Mesendoderm (in vitro differentiated cells): ENCODE measurements around the gene IP6K2.

Source experiments
- DNase-seq: peaks from one replicate; pipeline ENCODE4 v3.0.0; 2013
- H2AK5ac ChIP-seq: 2 replicates; pipeline ENCODE4 v1.6.1; 2013; ENCODE audit warnings: low read length, inconsistent platforms
- H2BK120ac ChIP-seq: 2 replicates; pipeline ENCODE4 v1.6.1; 2013; ENCODE audit warnings: low read depth, mild to moderate bottlenecking, low read length, moderate library complexity, mixed read lengths
- H2BK15ac ChIP-seq: replicated peaks from 2 replicates; pipeline ENCODE4 v1.6.1; 2013; ENCODE audit warnings: low read depth, mild to moderate bottlenecking, moderate library complexity
- H2BK5ac ChIP-seq: 2 replicates; pipeline ENCODE4 v1.6.1; 2013; ENCODE audit warnings: low read length, inconsistent platforms
- H3K18ac ChIP-seq: 2 replicates; pipeline ENCODE4 v1.6.1; 2013; ENCODE audit warnings: mild to moderate bottlenecking, low read length, mixed read lengths
- H3K23ac ChIP-seq: one replicate; pipeline ENCODE4 v1.6.1; 2013; ENCODE audit warnings: low read length
- H3K27ac ChIP-seq: 2 replicates; pipeline ENCODE4 v1.5.1; 2013; ENCODE audit warnings: low read depth, mild to moderate bottlenecking, inconsistent platforms, low read length, moderate library complexity
- H3K27me3 ChIP-seq: 2 replicates; pipeline ENCODE4 v1.6.1; 2013; ENCODE audit warnings: low read length, control low read depth, mild to moderate bottlenecking, inconsistent platforms; ENCODE audit not compliant: insufficient read depth, poor library complexity
- H3K36me3 ChIP-seq: 2 replicates; pipeline ENCODE4 v1.6.1; 2013; ENCODE audit warnings: low read length, inconsistent platforms; ENCODE audit not compliant: control insufficient read depth, insufficient read depth
- H3K4ac ChIP-seq: one replicate; pipeline ENCODE4 v1.6.1; 2013; ENCODE audit warnings: low read depth, mild to moderate bottlenecking, low read length, moderate library complexity
- H3K4me1 ChIP-seq: 2 replicates; pipeline ENCODE4 v1.6.1; 2013; ENCODE audit warnings: low read depth, low read length, inconsistent platforms; ENCODE audit not compliant: control insufficient read depth
- H3K4me2 ChIP-seq: 2 replicates; pipeline ENCODE4 v1.6.1; 2013; ENCODE audit warnings: low read length
- H3K4me3 ChIP-seq: 2 replicates; pipeline ENCODE4 v1.5.1; 2013; ENCODE audit warnings: mild to moderate bottlenecking, low read length
- H3K56ac ChIP-seq: one replicate; pipeline ENCODE4 v1.6.1; 2013; ENCODE audit warnings: low read length
- H3K79me1 ChIP-seq: 2 replicates; pipeline ENCODE4 v1.6.1; 2013; ENCODE audit warnings: low read length, inconsistent platforms
- H3K79me2 ChIP-seq: 2 replicates; pipeline ENCODE4 v1.6.1; 2013; ENCODE audit warnings: mild to moderate bottlenecking, low read length; ENCODE audit not compliant: control insufficient read depth, insufficient read depth
- H3K9ac ChIP-seq: 2 replicates; pipeline ENCODE4 v1.6.1; 2013; ENCODE audit warnings: low read length, inconsistent platforms
- H4K5ac ChIP-seq: one replicate; pipeline ENCODE4 v1.6.1; 2013; ENCODE audit warnings: low read length
- H4K8ac ChIP-seq: one replicate; pipeline ENCODE4 v1.6.1; 2013; ENCODE audit warnings: low read depth, mild to moderate bottlenecking, control low read depth, low read length, moderate library complexity
- WGBS: extraction: QIAGEN DNeasy Blood & Tissue Kit; methylation state at CpG from one replicate; pipeline ENCODE4 v1.1.7; 2013; ENCODE audit warnings: low lambda C conversion rate, missing lambda C conversion rate; ENCODE audit not compliant: insufficient coverage; ENCODE audit errors: extremely low coverage; 5-methylcytosine and 5-hydroxymethylcytosine counted together

Gene IP6K2

DNA sequence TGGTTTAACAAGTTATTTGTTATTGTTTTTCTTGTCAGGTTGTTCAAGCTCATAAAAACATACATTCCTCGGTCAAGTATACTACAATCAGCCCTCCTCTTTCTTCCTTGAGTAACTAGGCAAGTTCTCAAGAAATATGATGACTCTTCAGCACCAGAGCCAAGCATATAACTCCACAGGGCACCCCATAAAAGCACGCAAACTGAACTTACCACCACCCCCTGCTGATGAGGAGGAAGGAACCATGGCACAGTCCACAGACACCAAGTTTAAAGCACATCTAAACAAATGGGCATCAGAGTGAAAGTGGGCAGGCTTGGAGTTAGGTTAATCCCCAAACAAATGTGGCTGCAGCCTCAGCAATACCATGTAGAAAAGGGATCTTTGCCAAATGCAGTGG is 5.3 kb downstream of the IP6K2 start:
- no peak overlapping the region for H4K5ac ChIP-seq
- peaks cover 3% of the 10 kb centered on the region for H3K4me1 ChIP-seq
- H3K4me3 ChIP-seq, result no peak overlapping the region
- WGBS, result no CpG with 5 or more reads among the region's 2 CpGs
- H3K79me2 ChIP-seq, result peaks cover 89% of the 10 kb centered on the region
- DNase-seq, result no peak
- peaks cover 8% of the 10 kb centered on the region for H3K79me1 ChIP-seq
- no peaks in the 10 kb centered on the region for H3K27me3 ChIP-seq
- H3K23ac ChIP-seq, result no peak overlapping the region
- H2AK5ac ChIP-seq, result no peak overlapping the region
- H3K36me3 ChIP-seq, result peaks cover 12% of the 10 kb centered on the region
- no peak overlapping the region for H2BK15ac ChIP-seq
- H4K8ac ChIP-seq, result no peak overlapping the region
- H3K4me2 ChIP-seq, result no peak overlapping the region
- no peak overlapping the region for H2BK120ac ChIP-seq
- H3K9ac ChIP-seq, result no peak overlapping the region
- no peak overlapping the region for H3K27ac ChIP-seq
- no peak overlapping the region for H2BK5ac ChIP-seq
- no peak overlapping the region for H3K4ac ChIP-seq
- no peak overlapping the region for H3K18ac ChIP-seq
- no peak overlapping the region for H3K56ac ChIP-seq

DNA sequence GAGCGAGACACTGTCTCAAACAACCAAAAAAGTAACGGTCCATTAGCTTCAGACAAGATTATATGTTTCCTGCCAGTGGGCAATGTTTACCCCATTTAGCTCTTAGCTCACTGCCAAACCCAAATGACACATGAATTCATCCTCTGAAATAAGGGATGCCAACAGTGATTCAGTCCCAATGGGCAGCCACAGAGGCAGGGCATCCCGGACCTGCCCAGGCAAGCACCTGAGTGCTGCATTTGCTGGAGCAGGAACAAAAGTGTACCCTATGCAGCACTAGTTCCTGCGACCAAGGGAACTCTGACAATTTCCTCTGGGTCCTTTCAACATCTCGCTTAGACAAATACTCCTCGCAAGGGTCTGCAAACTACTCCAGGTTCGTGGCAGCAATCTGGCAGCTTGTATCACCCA is 8.0 kb downstream of the IP6K2 start:
- H4K5ac ChIP-seq, result no peak overlapping the region
- no peaks in the 10 kb centered on the region for H3K4me1 ChIP-seq
- H2BK15ac ChIP-seq, result no peak overlapping the region
- H3K4ac ChIP-seq, result no peak overlapping the region
- H3K9ac ChIP-seq, result no peak overlapping the region
- no peak overlapping the region for H3K4me2 ChIP-seq
- WGBS, result no CpG with 5 or more reads among the region's 7 CpGs
- no peak overlapping the region for H2BK120ac ChIP-seq
- no peaks in the 10 kb centered on the region for H3K27me3 ChIP-seq
- DNase-seq, result no peak
- no peak overlapping the region for H3K18ac ChIP-seq
- peak overlapping the region; percentile 34 for H3K27ac ChIP-seq
- H4K8ac ChIP-seq, result no peak overlapping the region
- peaks cover 87% of the 10 kb centered on the region for H3K79me2 ChIP-seq
- peaks cover 12% of the 10 kb centered on the region for H3K36me3 ChIP-seq
- H3K56ac ChIP-seq, result no peak overlapping the region
- no peak overlapping the region for H3K23ac ChIP-seq
- no peak overlapping the region for H2BK5ac ChIP-seq
- H3K79me1 ChIP-seq, result peaks cover 8% of the 10 kb centered on the region
- H2AK5ac ChIP-seq, result no peak overlapping the region
- no peak overlapping the region for H3K4me3 ChIP-seq

DNA sequence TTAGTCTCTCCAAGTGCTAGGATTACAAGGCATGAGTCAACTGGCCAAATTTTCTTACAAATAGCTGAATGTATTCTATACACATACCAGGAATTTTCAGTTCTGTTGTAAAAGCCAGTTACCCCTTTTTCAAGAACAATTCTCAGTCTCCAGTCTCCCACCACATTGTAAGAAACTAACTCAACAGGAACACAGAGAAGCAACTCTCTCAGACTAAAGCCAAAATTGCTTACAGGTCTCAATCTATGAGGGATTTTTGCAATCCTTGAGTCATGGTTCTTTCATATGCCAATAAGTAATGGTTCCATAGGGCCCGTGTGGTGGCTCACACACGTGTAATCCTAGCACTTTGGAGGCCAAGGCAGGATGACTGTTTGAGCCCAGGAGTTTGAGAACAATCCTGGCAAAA is 8.5 kb downstream of the IP6K2 start:
- Histone ChIP-seq H3K4ac (no peak overlapping the region), H2BK120ac (no peak overlapping the region), H3K79me1 (peaks cover 8% of the 10 kb centered on the region), H3K27me3 (no peaks in the 10 kb centered on the region), H3K79me2 (peaks cover 84% of the 10 kb centered on the region), H3K18ac (no peak overlapping the region), H2BK15ac (no peak overlapping the region), H3K27ac (no peak overlapping the region), H4K5ac (no peak overlapping the region), H3K36me3 (peaks cover 12% of the 10 kb centered on the region), H3K4me2 (no peak overlapping the region), H3K56ac (no peak overlapping the region), H3K4me3 (no peak overlapping the region), H2AK5ac (no peak overlapping the region), H3K4me1 (no peaks in the 10 kb centered on the region), H3K23ac (no peak overlapping the region), H3K9ac (no peak overlapping the region), H4K8ac (no peak overlapping the region), H2BK5ac (no peak overlapping the region)
- no CpG with 5 or more reads among the region's 2 CpGs for WGBS
- DNase-seq, result no peak

DNA sequence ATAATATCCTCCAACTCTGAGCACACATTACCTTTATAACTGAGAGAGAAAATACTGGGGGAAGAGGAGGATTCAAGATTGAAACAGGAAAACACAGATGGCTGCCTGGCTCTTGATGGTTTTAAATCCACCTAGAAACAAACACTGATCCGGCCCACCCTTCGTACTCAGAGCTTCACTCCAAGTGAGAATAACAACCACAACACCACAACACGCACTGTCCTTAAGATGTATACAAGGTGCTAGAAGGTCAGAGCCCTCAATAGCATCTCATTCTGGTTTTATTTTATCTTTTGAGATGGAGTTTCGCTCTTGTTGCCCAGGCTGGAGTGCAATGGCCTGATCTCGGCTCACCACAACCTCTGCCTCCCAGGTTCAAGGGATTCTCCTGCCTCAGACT is 9.9 kb downstream of the IP6K2 start:
- Histone ChIP-seq H3K4ac (no peak overlapping the region), H3K36me3 (peaks cover 9% of the 10 kb centered on the region)
- WGBS, result no CpG with 5 or more reads among the region's 5 CpGs

DNA sequence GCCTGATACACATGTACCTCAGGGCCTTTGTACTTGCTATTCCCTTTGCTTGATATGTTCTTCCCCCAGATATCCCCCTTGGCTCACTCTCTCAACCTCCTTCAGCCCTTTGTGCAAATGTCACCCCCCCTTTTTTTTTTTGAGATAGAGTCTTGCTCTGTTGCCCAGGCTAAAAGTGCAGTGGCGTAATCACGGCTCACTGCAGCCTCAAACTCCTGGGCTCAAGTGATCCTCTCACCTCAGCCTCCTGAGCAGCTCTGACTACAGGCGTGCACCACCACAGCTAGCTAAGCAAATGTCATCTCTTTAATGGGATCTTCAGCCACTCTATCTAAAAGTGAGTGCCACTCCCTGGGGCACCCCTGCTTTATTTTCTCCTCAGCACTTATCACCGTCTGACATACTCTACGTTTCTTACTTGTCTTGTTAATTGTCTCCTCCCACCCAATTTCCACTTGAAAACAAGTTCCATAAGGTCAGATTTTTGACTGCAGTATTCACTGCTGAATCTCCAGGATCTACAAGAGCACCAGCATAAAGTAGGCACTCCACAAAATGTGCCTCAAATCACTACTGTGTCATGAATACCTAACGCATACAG is 14.6 kb downstream of the IP6K2 start:
- no peak overlapping the region for H3K9ac ChIP-seq
- H3K27me3 ChIP-seq, result no peaks in the 10 kb centered on the region
- no peak overlapping the region for H2BK5ac ChIP-seq
- H3K4ac ChIP-seq, result no peak overlapping the region
- no peak overlapping the region for H2BK120ac ChIP-seq
- H3K4me3 ChIP-seq, result no peak overlapping the region
- no peaks in the 10 kb centered on the region for H3K4me1 ChIP-seq
- H3K27ac ChIP-seq, result no peak overlapping the region
- peaks cover 9% of the 10 kb centered on the region for H3K79me1 ChIP-seq
- no peak overlapping the region for H2AK5ac ChIP-seq
- no CpG with 5 or more reads among the region's 6 CpGs for WGBS
- H4K5ac ChIP-seq, result no peak overlapping the region
- H3K79me2 ChIP-seq, result peaks cover 85% of the 10 kb centered on the region
- no peak overlapping the region for H3K56ac ChIP-seq
- H4K8ac ChIP-seq, result no peak overlapping the region
- H3K18ac ChIP-seq, result no peak overlapping the region
- H3K4me2 ChIP-seq, result no peak overlapping the region
- no peak overlapping the region for H3K23ac ChIP-seq
- H3K36me3 ChIP-seq, result peaks cover 2% of the 10 kb centered on the region
- no peak overlapping the region for H2BK15ac ChIP-seq
- no peak for DNase-seq

More for the DNA sequence above, 9.9 kb downstream of the IP6K2 start:
- no peak overlapping the region for H2AK5ac ChIP-seq
- H3K9ac ChIP-seq, result no peak overlapping the region
- H3K4me3 ChIP-seq, result no peak overlapping the region
- H3K23ac ChIP-seq, result no peak overlapping the region
- no peak overlapping the region for H4K5ac ChIP-seq
- H3K4me2 ChIP-seq, result no peak overlapping the region
- H3K4me1 ChIP-seq, result no peaks in the 10 kb centered on the region
- no peak overlapping the region for H2BK15ac ChIP-seq
- H2BK5ac ChIP-seq, result no peak overlapping the region
- no peak for DNase-seq
- H3K56ac ChIP-seq, result no peak overlapping the region
- H3K79me2 ChIP-seq, result peaks cover 83% of the 10 kb centered on the region
- H4K8ac ChIP-seq, result no peak overlapping the region
- no peak overlapping the region for H2BK120ac ChIP-seq
- no peak overlapping the region for H3K27ac ChIP-seq
- H3K27me3 ChIP-seq, result no peaks in the 10 kb centered on the region
- H3K18ac ChIP-seq, result no peak overlapping the region
- H3K79me1 ChIP-seq, result peaks cover 6% of the 10 kb centered on the region
